Activated CD8-positive, alpha-beta memory T cell treated with anti-CD3 and anti-CD28 coated beads, Interleukin-2, amount 50 U/mL, for 24 hours (primary cell): ENCODE results near the gene TTLL12.

Experiments
- DNase-seq: peaks from one replicate; pipeline ENCODE4 v3.0.0-alpha.2; 2020; ENCODE audit errors: extremely low read depth

TTLL12 gene

GRCh38 chr22:43199541-43199940 lies 12.6 kb upstream of the TTLL12 start:
- no peak for DNase-seq

- no peak for DNase-seq
Measured at GRCh38 chr22:43198936-43199335, 12.0 kb upstream of the TTLL12 start.

DNA sequence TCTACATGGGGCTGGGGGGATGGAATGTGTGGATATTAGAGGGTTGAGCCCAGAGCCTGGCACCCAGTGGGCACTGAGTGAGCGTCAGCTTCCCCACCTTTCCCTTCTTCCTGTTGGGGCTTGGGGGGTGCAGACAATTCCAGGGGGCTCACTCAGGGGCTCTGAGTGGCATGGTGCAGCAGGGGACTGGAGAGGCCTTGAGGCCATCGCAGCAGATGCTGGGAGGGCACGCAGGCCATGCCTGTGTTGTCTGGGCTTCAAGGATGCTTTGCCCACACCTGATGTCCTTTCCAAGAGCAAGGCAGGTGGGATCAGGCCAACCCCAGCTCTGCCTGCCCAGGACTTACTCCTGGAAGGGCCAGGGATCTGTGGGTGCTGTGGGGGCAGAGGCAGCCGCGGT lies 11.2 kb upstream of the TTLL12 start:
- DNase-seq = no peak

GRCh38 chr22:43197271-43197941 lies 10.5 kb upstream of the TTLL12 start:
- DNase-seq = no peak

DNA sequence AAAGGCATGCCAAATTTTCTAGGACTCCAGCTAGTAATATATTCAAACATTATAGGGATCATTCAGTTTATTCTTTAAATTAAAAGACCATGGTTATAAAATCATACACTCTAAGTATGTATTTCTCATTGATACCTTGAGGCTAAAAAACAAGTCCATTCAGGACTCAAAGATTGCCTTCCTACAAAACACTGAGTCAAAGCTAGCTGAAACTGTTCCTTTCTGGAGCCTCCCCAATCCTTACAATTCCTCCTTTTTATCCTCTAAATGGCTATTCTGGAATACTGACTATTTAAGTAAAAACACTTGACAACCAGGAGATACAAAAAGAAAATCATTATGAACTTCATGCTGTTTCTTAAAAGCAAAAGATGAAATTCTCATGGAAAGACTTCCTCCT lies 4.9 kb upstream of the TTLL12 start:
- DNase-seq = no peak

GRCh38 chr22:43188829-43189545 lies 2.1 kb upstream of the TTLL12 start:
- DNase-seq = no peak

DNA sequence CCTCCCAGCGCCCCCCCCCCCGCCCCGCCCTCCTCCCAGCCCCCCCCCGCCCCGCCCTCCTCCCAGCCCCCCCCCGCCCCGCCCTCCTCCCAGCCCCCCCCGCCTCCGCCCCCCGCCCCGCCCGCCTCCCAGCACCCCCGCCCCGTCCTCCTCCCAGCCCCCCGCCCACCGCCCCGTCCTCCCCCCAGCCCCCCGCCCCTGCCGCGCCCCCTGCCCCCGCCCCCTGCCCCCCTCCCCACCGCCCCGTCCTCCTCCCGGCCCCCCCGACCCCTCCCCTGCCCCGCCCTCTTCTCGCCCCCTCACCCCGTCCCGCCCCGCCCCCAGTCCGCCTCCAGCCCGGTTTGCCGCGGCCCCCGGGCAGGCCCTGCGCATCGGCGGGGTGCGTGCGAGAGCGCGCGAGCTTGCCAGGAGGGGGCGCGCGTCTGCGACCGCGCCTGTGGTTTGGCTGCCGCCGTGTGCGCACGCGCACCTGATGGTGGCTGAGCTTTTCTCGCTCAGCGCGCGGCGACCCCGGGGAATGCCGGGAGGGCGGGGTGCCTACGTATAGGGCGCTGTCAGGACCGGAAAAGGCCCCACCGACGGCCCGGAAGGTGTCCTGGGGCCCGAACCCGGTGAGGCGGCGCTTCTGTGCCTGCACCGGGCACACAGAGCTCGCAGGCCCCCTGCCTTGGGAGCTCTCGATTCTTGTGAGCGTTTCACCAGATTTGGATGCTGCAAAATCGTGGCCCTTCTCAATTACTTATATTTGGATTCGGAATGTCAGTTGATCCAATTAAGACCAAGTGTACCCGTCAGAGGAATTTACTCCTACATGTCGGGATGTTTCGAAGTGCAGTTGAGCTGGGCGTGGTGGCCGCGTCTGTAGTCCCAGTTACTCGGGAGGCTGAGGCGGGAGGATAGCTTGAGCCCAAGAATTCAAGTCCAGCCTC lies 501 bp upstream of the TTLL12 start:
- peak; percentile 87 for DNase-seq

- no peak for DNase-seq
Measured at GRCh38 chr22:43185860-43186261, 1.1 kb downstream of the TTLL12 start.

DNA sequence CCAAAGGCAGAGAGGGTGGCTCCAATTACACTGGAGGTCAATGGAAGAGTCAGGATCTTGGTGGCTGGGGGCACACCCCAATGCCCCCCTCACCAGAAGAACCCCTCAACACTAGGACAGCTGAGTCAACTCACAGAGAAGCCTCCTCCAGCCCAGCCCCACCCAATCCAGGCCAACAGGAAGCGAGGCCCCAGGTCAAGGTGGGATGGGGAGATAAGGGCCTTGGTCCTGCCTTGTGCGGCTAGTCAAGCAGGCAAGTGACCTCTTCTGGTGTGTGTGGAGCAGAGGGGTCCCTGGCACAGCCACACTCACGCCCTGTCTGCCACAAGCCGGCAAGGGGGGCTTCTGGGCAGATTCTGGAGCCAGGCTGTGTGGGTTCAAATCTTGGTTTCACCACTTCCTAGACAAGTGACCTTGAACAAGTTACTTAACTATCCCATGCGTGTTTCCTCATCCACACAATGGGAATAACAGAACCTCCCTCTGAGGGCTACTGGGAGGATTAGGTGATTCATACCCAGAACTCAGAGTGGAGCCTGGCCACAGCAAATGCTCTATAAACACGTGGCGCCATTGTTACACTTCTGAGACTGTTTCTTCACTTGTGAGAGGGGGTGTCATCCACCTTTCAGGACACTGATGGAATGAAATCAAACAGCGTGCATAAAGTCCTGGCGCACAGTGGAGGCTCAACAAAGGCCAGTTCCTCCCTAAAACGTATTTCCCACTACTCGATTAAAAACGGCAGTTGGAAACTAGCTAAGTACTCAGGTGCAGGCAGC lies 3.2 kb downstream of the TTLL12 start:
- no peak for DNase-seq

DNA sequence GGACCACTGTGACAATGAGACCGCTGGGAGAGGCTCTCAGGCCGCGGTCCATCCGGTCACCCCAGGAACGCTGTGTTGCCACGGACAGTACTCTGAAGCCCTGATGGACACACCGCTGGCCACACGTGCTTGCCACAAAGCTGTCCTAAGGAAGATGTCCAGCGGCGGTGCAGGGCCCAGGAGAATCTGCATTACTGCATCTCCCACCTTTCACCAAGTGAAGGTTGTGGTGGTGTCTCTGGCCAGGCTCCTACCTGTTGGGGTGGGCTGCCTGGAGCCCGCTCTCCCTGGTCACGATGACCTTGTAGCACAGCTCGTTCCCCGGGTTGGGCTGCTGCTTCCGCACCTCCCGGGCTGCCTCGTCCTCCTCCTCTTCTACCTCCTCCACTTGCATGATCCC lies 4.2 kb downstream of the TTLL12 start:
- no peak for DNase-seq

- no peak for DNase-seq
Measured at GRCh38 chr22:43182118-43182517, 4.8 kb downstream of the TTLL12 start.

- no peak for DNase-seq
Measured at GRCh38 chr22:43181321-43182076, 5.4 kb downstream of the TTLL12 start.

DNA sequence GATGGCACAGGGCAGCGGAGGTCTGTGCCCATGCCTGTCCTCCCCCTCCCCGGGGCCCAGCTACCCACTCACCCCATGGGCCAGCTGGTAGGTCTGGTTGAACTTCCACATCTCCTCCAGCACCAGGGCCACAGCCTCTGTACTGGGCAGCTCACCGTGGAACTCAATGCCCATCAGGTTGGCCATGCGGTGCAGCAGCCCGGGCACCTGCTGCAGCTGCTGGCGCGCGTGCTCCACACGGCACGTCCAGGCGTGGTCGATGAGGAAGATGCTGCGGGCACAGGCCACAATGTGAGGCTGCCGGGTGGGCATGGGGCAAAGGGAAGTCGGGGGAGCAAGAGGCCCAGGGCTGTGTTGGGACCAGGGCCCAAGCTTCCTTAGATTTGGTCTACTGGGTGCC lies 6.3 kb downstream of the TTLL12 start:
- no peak for DNase-seq

GRCh38 chr22:43179911-43180195 lies 7.1 kb downstream of the TTLL12 start:
- no peak for DNase-seq

- no peak for DNase-seq
Measured at GRCh38 chr22:43179146-43179910, 7.6 kb downstream of the TTLL12 start.

DNA sequence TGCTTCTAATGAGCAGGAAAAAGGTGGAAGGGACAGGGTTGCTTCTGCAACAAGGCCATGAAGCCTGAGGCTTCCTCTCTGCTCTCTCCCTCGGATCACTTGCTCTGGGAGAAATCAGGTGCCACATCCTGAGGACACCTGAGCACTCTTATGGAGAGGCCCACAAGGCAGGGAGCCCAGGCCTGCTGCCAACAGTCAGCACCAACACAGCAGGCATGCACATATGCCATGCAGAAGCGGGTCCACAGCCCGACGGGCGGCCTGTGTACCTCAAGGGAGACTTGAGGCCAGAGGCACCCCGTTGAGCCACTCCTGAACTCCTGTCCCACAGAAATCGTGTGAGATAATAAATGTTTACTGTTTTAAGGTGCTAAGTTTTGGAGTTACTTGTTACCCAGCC lies 9.5 kb downstream of the TTLL12 start:
- no peak for DNase-seq

DNA sequence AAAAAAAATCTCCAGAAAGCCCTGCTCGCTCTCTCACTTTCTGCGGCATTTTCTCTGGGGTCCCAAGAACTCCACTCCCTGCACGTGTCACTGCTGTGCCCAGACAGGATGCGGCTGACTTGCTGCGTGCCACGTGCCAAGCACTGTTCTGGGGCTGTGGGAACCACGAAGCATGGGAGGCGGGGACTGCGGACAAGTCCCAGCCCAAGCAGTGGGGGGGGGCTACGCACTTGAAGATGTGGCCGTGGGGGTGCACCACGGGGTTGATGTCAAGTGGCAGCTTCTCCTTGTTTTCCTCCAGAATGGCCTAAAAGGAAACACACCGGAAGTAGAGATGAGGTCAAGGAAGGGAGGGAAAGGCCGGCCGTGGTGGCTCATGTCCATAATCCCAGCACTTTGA lies 10.8 kb downstream of the TTLL12 start:
- no peak for DNase-seq

DNA sequence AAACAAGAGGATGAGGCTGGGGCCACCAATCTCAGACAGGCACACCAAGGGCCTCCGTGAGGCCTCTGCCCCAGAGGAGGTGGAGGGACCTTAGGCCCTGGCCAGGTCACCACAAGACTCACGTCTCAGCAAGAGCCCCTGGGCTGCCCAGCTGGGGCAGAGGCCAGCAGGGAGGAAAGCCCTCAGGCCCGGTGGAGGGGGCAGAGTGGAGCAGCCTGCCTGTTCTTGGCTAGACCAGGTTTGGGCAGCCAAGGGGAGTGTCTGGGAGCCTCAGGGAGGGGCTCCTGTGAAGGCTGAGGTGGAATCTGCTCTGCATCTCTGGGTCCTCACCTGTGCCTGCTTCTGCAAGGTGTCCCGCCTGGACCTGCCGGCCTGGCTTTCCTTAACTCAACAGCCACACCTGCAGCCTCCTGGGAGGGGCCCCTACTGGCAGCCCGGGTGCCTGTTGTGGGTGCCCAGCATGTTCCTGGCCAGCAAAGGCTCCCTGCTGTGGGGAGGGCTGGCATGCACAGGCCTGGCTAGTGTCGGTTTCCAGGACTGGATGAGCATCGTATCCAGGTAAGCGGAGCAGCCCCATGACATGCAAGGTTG lies 11.9 kb downstream of the TTLL12 start:
- no peak for DNase-seq

GRCh38 chr22:43173976-43174720 lies 12.8 kb downstream of the TTLL12 start:
- DNase-seq = no peak
